GM23248 (cell line): ENCODE results near the gene P3H1. TPM values are rescaled to one million over a fixed set of nuclear protein-coding genes. Genes with fewer than 3 reads are reported as not detected.

ENCODE experiments used
- DNase-seq: peaks from one replicate; pipeline ENCODE4 v3.0.0-alpha.2; 2015
- H2AFZ ChIP-seq: fragments of 200-600 bp; sonication (generic); 2 replicates; pipeline ENCODE4 v1.6.1; 2016; ENCODE audit warnings: antibody characterized with exemption
- H3F3A ChIP-seq: fragments of 200-600 bp; sonication (generic); 2 replicates; pipeline ENCODE4 v1.6.1; 2016; ENCODE audit warnings: mild to moderate bottlenecking, antibody characterized with exemption, mixed run types; ENCODE audit not compliant: insufficient read depth
- H3K27ac ChIP-seq: fragments of 200-600 bp; sonication (generic); 2 replicates; pipeline ENCODE4 v1.5.1; 2016; ENCODE audit warnings: mild to moderate bottlenecking
- H3K27me3 ChIP-seq: fragments of 200-600 bp; sonication (generic); replicated peaks from 2 replicates; pipeline ENCODE4 v1.6.1; 2016; ENCODE audit warnings: mild to moderate bottlenecking; ENCODE audit not compliant: insufficient read depth
- H3K36me3 ChIP-seq: fragments of 200-600 bp; sonication (generic); 2 replicates; pipeline ENCODE4 v1.6.1; 2016; ENCODE audit warnings: low read depth, mild to moderate bottlenecking
- H3K4me1 ChIP-seq: fragments of 200-600 bp; sonication (generic); 2 replicates; pipeline ENCODE4 v1.6.1; 2016; ENCODE audit warnings: mild to moderate bottlenecking; ENCODE audit not compliant: insufficient read depth
- H3K4me2 ChIP-seq: fragments of 200-600 bp; sonication (generic); one replicate; pipeline ENCODE4 v1.6.1; 2016; ENCODE audit warnings: mild to moderate bottlenecking; ENCODE audit not compliant: unreplicated experiment
- H3K4me3 ChIP-seq: fragments of 200-600 bp; sonication (generic); 2 replicates; pipeline ENCODE4 v1.5.1; 2016; ENCODE audit warnings: mild to moderate bottlenecking
- H3K79me2 ChIP-seq: fragments of 200-600 bp; sonication (generic); 2 replicates; pipeline ENCODE4 v1.6.1; 2016; ENCODE audit warnings: mild to moderate bottlenecking; ENCODE audit not compliant: insufficient read depth
- H3K9ac ChIP-seq: fragments of 200-600 bp; sonication (generic); 2 replicates; pipeline ENCODE4 v1.6.1; 2016; ENCODE audit warnings: mild to moderate bottlenecking
- H3K9me2 ChIP-seq: fragments of 200-600 bp; sonication (generic); 2 replicates; pipeline ENCODE4 v1.6.1; 2016; ENCODE audit warnings: mixed run types, mild to moderate bottlenecking, moderate library complexity; ENCODE audit not compliant: insufficient read depth
- H3K9me3 ChIP-seq: fragments of 200-600 bp; sonication (generic); one replicate; pipeline ENCODE4 v1.6.1; 2017; ENCODE audit warnings: low read depth
- H4K20me1 ChIP-seq: fragments of 200-600 bp; sonication (generic); 2 replicates; pipeline ENCODE4 v1.6.0; 2016; ENCODE audit not compliant: insufficient read depth
- EZH2 ChIP-seq: fragments of 200-600 bp; sonication (generic); IDR thresholded peaks from 2 replicates; pipeline ENCODE4 v1.6.1; 2018; ENCODE audit warnings: antibody characterized with exemption, mild to moderate bottlenecking; ENCODE audit not compliant: insufficient read depth, poor library complexity, severe bottlenecking
- EZH2phosphoT487 ChIP-seq: fragments of 200-600 bp; sonication (generic); IDR thresholded peaks from 2 replicates; pipeline ENCODE4 v1.6.1; 2018; ENCODE audit warnings: antibody characterized with exemption, moderate library complexity, mild to moderate bottlenecking, low read depth; ENCODE audit not compliant: insufficient read depth
- WGBS, 2 experiments: methylation state at CpG; one replicate each; pipeline ENCODE4 v1.1.6; 2015 to 2017; ENCODE audit warnings: low lambda C conversion rate in 2 of 2, low coverage in 1 of 2; ENCODE audit errors: missing lambda C conversion rate in 2 of 2; 5-methylcytosine and 5-hydroxymethylcytosine counted together
- in situ Hi-C: fragments of 300-500 bp; cut with MboI; formaldehyde crosslinking; loops from 2 replicates; pipeline ENCODE4 v1.15.0; 2020
- polyA plus RNA-seq: library from polyadenylated mRNA; unstranded; fragments of >200 nt; fragmentation: Nextera tagmentation; extraction: Ambion mirVana; gene quantifications from 2 replicates; pipeline ENCODE4 v1.2.1, GENCODE V29; 2016
- total RNA-seq: library from RNA; depleted of rRNA; stranded (reverse); fragments of >200 nt; shearing (Covaris generic); gene quantifications from 2 replicates; pipeline ENCODE4 v1.2.3, GENCODE V29; 2014

The P3H1 gene
- total and polyA plus RNA-seq, 2 experiments from 2014 or later: 197 to 257 TPM

- H3K4me2 ChIP-seq: no peak overlapping the region
- H3K4me1 ChIP-seq: no peaks in the 10 kb centered on the region
- H3K9me3 ChIP-seq: no peaks in the 10 kb centered on the region
- in situ Hi-C loops: loop anchor here (10.0 kb wide), 1 partner anchor 295 kb away; no protein-coding TSS in a partner anchor
- DNase-seq: no peak
- H2AFZ ChIP-seq: no peak overlapping the region
- no peak for TF ChIP-seq EZH2phosphoT487
- no peak for TF ChIP-seq EZH2
- H4K20me1 ChIP-seq: no peaks in the 10 kb centered on the region
- H3K27ac ChIP-seq: no peak overlapping the region
- no peaks in the 10 kb centered on the region for H3K27me3 ChIP-seq
- H3K79me2 ChIP-seq: no peaks in the 10 kb centered on the region
- H3K9ac ChIP-seq: no peak overlapping the region
- WGBS, 2 experiments: 66% methylated on average over 2 of the region's 2 CpGs
- H3K36me3 ChIP-seq: peaks cover 19% of the 10 kb centered on the region
- 0 out of 2 replicates have a peak, but pooled peaks cover under 1% of the 10 kb centered on the region for H3F3A ChIP-seq
- H3K4me3 ChIP-seq: no peak overlapping the region
- H3K9me2 ChIP-seq: no peaks in the 10 kb centered on the region
Measured at GRCh38 chr1:42779725-42780124, 12.9 kb upstream of the P3H1 start.

DNA sequence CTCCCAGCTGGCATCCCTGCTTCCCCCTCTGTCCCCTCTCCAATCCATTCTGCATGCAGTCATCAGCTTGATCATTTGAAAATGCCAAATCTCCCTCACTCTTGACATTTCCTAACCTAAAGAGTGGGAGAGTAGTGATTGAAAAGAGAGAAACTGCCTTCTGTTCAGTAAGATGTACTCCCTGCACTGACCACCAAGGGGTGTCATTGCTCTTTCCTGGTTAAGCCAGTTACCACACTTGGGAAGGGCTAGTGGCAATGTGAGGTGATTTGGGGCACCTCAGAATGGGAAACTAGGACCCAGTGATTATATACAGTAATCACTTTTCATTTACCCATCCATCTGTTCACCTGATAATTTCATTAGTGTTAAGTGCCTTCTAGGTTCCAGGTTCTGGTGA lies 11.0 kb upstream of the P3H1 start:
- in situ Hi-C loops: loop anchor here (10.0 kb wide), 1 partner anchor 297 kb away; no protein-coding TSS in a partner anchor
- Histone ChIP-seq H3K27me3 (no peaks in the 10 kb centered on the region), H3K27ac (no peak overlapping the region), H2AFZ (no peak overlapping the region), H3K4me3 (no peak overlapping the region), H4K20me1 (no peaks in the 10 kb centered on the region), H3K9me3 (no peaks in the 10 kb centered on the region), H3F3A (0 out of 2 replicates have a peak, but pooled peaks cover 7% of the 10 kb centered on the region), H3K4me2 (no peak overlapping the region), H3K4me1 (no peaks in the 10 kb centered on the region), H3K9me2 (no peaks in the 10 kb centered on the region), H3K79me2 (peaks cover 7% of the 10 kb centered on the region), H3K36me3 (peaks cover 19% of the 10 kb centered on the region), H3K9ac (no peak overlapping the region)
- DNase-seq: peak; percentile 65
- TF ChIP-seq EZH2phosphoT487: no peak

GRCh38 chr1:42776502-42776901 lies 9.7 kb upstream of the P3H1 start:
- no peak overlapping the region for H2AFZ ChIP-seq
- H3K9ac ChIP-seq: no peak overlapping the region
- H3K36me3 ChIP-seq: peaks cover 19% of the 10 kb centered on the region
- H3K4me1 ChIP-seq: no peaks in the 10 kb centered on the region
- H4K20me1 ChIP-seq: no peaks in the 10 kb centered on the region
- H3K4me3 ChIP-seq: no peak overlapping the region
- H3K27ac ChIP-seq: no peak overlapping the region
- no peaks in the 10 kb centered on the region for H3K27me3 ChIP-seq
- no peak for DNase-seq
- peaks cover 21% of the 10 kb centered on the region for H3K79me2 ChIP-seq
- in situ Hi-C loops: loop anchor here (10.0 kb wide), 1 partner anchor 298 kb away; no protein-coding TSS in a partner anchor
- H3F3A ChIP-seq: 0 out of 2 replicates have a peak, but pooled peaks cover 7% of the 10 kb centered on the region
- WGBS, 2 experiments: 79 to 89% methylated on average over 6 of the region's 6 CpGs
- H3K9me2 ChIP-seq: no peaks in the 10 kb centered on the region
- TF ChIP-seq EZH2: no peak
- TF ChIP-seq EZH2phosphoT487: no peak
- H3K4me2 ChIP-seq: no peak overlapping the region
- H3K9me3 ChIP-seq: no peaks in the 10 kb centered on the region

- in situ Hi-C loops: loop anchor here (10.0 kb wide), 1 partner anchor 300 kb away; no protein-coding TSS in a partner anchor
Measured at GRCh38 chr1:42774928-42775526, 8.2 kb upstream of the P3H1 start.

More at GRCh38 chr1:42774928-42775526, 8.2 kb upstream of the P3H1 start:
- H3K9ac ChIP-seq: no peak overlapping the region
- H3K79me2 ChIP-seq: peaks cover 35% of the 10 kb centered on the region
- TF ChIP-seq EZH2: no peak
- TF ChIP-seq EZH2phosphoT487: no peak
- WGBS, 2 experiments: 68 to 74% methylated on average over 5 of the region's 5 CpGs
- peaks cover 18% of the 10 kb centered on the region for H3K36me3 ChIP-seq
- 0 out of 2 replicates have a peak, but pooled peaks cover 7% of the 10 kb centered on the region for H3F3A ChIP-seq
- H2AFZ ChIP-seq: no peak overlapping the region
- no peaks in the 10 kb centered on the region for H4K20me1 ChIP-seq
- no peak overlapping the region for H3K4me2 ChIP-seq
- H3K9me2 ChIP-seq: no peaks in the 10 kb centered on the region
- H3K27me3 ChIP-seq: no peaks in the 10 kb centered on the region
- H3K4me3 ChIP-seq: no peak overlapping the region
- H3K9me3 ChIP-seq: no peaks in the 10 kb centered on the region
- DNase-seq: no peak
- H3K27ac ChIP-seq: no peak overlapping the region
- H3K4me1 ChIP-seq: no peaks in the 10 kb centered on the region
